Fibroblast of lung (primary cell): ENCODE data around the gene TRPV4. TPM values are rescaled to one million over a fixed set of nuclear protein-coding genes. Genes with fewer than 3 reads are reported as not detected.

Experiments used
- DNase-seq, 2 donors: peaks; one replicate each; pipeline versions ENCODE4 v3.0.0 to v3.0.0-alpha.2; 2010; ENCODE audit warnings: low read depth in 2 of 2
- H2AFZ ChIP-seq: 2 replicates; pipeline ENCODE4 v1.5.1; 2012; ENCODE audit warnings: low read length, control low read depth, inconsistent platforms
- H3K27ac ChIP-seq: 2 replicates; pipeline ENCODE4 v1.5.1; 2011; ENCODE audit warnings: low read length, control low read depth; ENCODE audit not compliant: insufficient read depth
- H3K27me3 ChIP-seq: 2 replicates; pipeline ENCODE4 v1.5.1; 2011; ENCODE audit warnings: mild to moderate bottlenecking, low read length; ENCODE audit not compliant: control insufficient read depth, insufficient read depth
- H3K36me3 ChIP-seq: 2 replicates; pipeline ENCODE4 v1.5.1; 2011; ENCODE audit warnings: low read length; ENCODE audit not compliant: control insufficient read depth, insufficient read depth
- H3K4me1 ChIP-seq: 2 replicates; pipeline ENCODE4 v1.5.1; 2011; ENCODE audit warnings: low read length; ENCODE audit not compliant: control insufficient read depth, insufficient read depth; ENCODE audit errors: extremely low read depth
- H3K4me2 ChIP-seq: 2 replicates; pipeline ENCODE4 v1.5.1; 2011; ENCODE audit warnings: low read length, control low read depth; ENCODE audit not compliant: insufficient read depth; ENCODE audit errors: extremely low read depth
- H3K4me3 ChIP-seq, 4 experiments: fragments of 200-600 bp in 1 of 4; sonication (generic) in 1 of 4; replicated peaks in 1 of 4; 2 replicates each; pipeline ENCODE4 v1.5.1; 2011 to 2016; ENCODE audit warnings: low read length in 4 of 4, low read depth in 3 of 4, mild to moderate bottlenecking in 3 of 4, control low read depth in 2 of 4, inconsistent platforms in 1 of 4, mixed read lengths in 1 of 4; ENCODE audit not compliant: insufficient read depth in 1 of 4; ENCODE audit errors: control extremely low read depth in 1 of 4
- H3K79me2 ChIP-seq: 2 replicates; pipeline ENCODE4 v1.5.1; 2012; ENCODE audit warnings: mild to moderate bottlenecking, low read length, inconsistent platforms; ENCODE audit not compliant: control insufficient read depth, insufficient read depth
- H3K9ac ChIP-seq: 2 replicates; pipeline ENCODE4 v1.5.1; 2011; ENCODE audit warnings: mild to moderate bottlenecking, low read length, control low read depth; ENCODE audit not compliant: insufficient read depth
- H3K9me3 ChIP-seq: 2 replicates; pipeline ENCODE4 v1.5.1; 2012; ENCODE audit warnings: low read depth, low read length; ENCODE audit not compliant: control insufficient read depth, insufficient read depth
- H4K20me1 ChIP-seq: 2 replicates; pipeline ENCODE4 v1.5.1; 2011; ENCODE audit warnings: low read length; ENCODE audit not compliant: control insufficient read depth, insufficient read depth; ENCODE audit errors: extremely low read depth
- CTCF ChIP-seq, 2 donors: IDR thresholded peaks in 1 of 2; conservative IDR thresholded peaks in 1 of 2; 1 replicate in 1 of 2; 2 replicates in 1 of 2; pipeline ENCODE4 v1.5.1; 2011 to 2012; ENCODE audit warnings: low read length in 2 of 2, control low read depth in 1 of 2, inconsistent platforms in 1 of 2, low read depth in 1 of 2, mild to moderate bottlenecking in 1 of 2
- EZH2 ChIP-seq: IDR thresholded peaks from 2 replicates; pipeline ENCODE4 v1.5.1; 2012; ENCODE audit warnings: low read length, control low read depth, mild to moderate bottlenecking; ENCODE audit errors: missing control alignments
- polyA plus RNA-seq, 2 donors: library from polyadenylated mRNA; depleted of rRNA in 1 of 2; stranded (reverse) in 1 of 2; unstranded in 1 of 2; fragments of >200 nt; gene quantifications; 2 replicates each; pipeline ENCODE4 v1.2.1, GENCODE V29; 2011 to 2012; ENCODE audit warnings: missing spikeins in 1 of 2
- total RNA-seq: library from RNA; depleted of rRNA; stranded (reverse); fragments of >200 nt; gene quantifications from 2 replicates; pipeline ENCODE4 v1.2.1, GENCODE V29; 2014

Gene TRPV4
- total and polyA plus RNA-seq, 2 donors (not counting 1 experiment from before 2014, with no cell fraction given), result 0.66 to 0.83 TPM

DNA sequence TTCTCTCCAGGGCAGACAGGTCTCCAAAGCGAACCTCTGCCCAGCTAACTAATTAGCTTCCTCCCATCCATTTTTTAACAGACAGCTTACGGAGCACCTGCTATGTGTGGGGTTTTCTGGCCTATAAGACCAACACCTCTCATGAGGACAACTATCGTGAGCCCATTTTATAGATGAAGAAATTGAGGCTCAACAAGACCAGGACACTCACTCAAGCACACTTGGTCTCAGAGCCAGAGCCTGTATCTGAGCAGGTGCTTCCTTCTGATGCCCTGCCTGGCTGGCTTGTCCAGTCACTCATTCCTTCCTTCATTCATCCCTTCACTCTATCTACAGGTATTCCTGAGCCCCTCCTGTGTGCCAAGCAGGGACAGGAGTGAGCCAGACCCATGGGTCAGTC lies 6.1 kb downstream of the TRPV4 start:
- no peak for DNase-seq
- H3K27ac ChIP-seq, result no peak overlapping the region
- H4K20me1 ChIP-seq, result no peaks in the 10 kb centered on the region
- H3K9me3 ChIP-seq, result no peaks in the 10 kb centered on the region
- no peak overlapping the region for H2AFZ ChIP-seq
- TF ChIP-seq CTCF (conservative IDR thresholded peaks at IDR 0.05 in 1 of 2, IDR thresholded peaks at IDR 0.05 in 1 of 2; ENCODE audit: low read depth in 1 of 2, low read length in 2 of 2), result no peak
- TF ChIP-seq EZH2, result no peak
- no peaks in the 10 kb centered on the region for H3K4me1 ChIP-seq
- no peak overlapping the region for H3K4me2 ChIP-seq
- H3K4me3 ChIP-seq, result no peak overlapping the region
- no peak overlapping the region for H3K9ac ChIP-seq
- peaks cover 5% of the 10 kb centered on the region for H3K27me3 ChIP-seq
- no peaks in the 10 kb centered on the region for H3K36me3 ChIP-seq
- H3K79me2 ChIP-seq, result no peaks in the 10 kb centered on the region

- TF ChIP-seq EZH2, result no peak
- no peak for TF ChIP-seq CTCF (conservative IDR thresholded peaks at IDR 0.05 in 1 of 2, IDR thresholded peaks at IDR 0.05 in 1 of 2; ENCODE audit: low read depth in 1 of 2, low read length in 2 of 2)
- H2AFZ ChIP-seq, result no peak overlapping the region
- H3K27me3 ChIP-seq, result peaks cover 2% of the 10 kb centered on the region
- H4K20me1 ChIP-seq, result no peaks in the 10 kb centered on the region
- H3K4me2 ChIP-seq, result no peak overlapping the region
- no peak overlapping the region for H3K4me3 ChIP-seq
- H3K9ac ChIP-seq, result no peak overlapping the region
- no peak for DNase-seq
- H3K9me3 ChIP-seq, result no peaks in the 10 kb centered on the region
- H3K4me1 ChIP-seq, result no peaks in the 10 kb centered on the region
- no peak overlapping the region for H3K27ac ChIP-seq
- H3K36me3 ChIP-seq, result no peaks in the 10 kb centered on the region
- no peaks in the 10 kb centered on the region for H3K79me2 ChIP-seq
Measured at GRCh38 chr12:109824731-109825130, 8.5 kb downstream of the TRPV4 start.

DNA sequence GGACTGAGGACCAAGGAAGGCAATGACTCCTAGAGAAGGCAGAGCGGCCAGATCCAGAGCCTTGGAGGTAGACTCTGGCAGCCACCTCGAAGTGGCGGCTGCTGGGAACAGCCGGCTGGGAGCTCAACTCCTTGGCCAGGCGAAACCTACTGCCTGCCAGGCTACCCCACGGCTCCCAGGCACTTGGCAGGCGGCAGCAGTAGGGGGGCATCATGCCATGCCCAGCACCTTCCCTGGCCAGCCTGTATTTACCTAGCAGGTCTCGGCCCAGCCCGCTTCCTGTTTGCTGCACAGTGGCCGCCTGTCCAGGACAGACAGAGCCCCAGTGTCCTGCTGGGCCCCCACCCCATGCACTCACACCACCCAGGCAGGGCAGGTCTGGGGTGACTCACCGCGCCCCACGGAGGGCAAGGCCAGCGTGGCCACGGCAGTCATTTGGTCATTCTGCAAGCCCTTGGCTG lies 10.2 kb downstream of the TRPV4 start:
- no peak overlapping the region for H2AFZ ChIP-seq
- H3K79me2 ChIP-seq, result no peaks in the 10 kb centered on the region
- DNase-seq, result peak in 1 of 2 donors; percentile 34
- H3K27me3 ChIP-seq, result peaks cover 2% of the 10 kb centered on the region
- H3K27ac ChIP-seq, result no peak overlapping the region
- H3K4me2 ChIP-seq, result no peak overlapping the region
- no peaks in the 10 kb centered on the region for H3K9me3 ChIP-seq
- H3K36me3 ChIP-seq, result no peaks in the 10 kb centered on the region
- H4K20me1 ChIP-seq, result no peaks in the 10 kb centered on the region
- no peak overlapping the region for H3K9ac ChIP-seq
- no peaks in the 10 kb centered on the region for H3K4me1 ChIP-seq
- TF ChIP-seq CTCF (conservative IDR thresholded peaks at IDR 0.05 in 1 of 2, IDR thresholded peaks at IDR 0.05 in 1 of 2; ENCODE audit: low read depth in 1 of 2, low read length in 2 of 2) (no peak), EZH2 (no peak)
- no peak overlapping the region for H3K4me3 ChIP-seq
